NCI-H1694 (cell line): Measurements from ENCODE around the gene MYB.

Experiments used
- DNase-seq: peaks from one replicate; lab custom pipeline; 2025; lab: John Stamatoyannopoulos, UW

The MYB gene

DNA sequence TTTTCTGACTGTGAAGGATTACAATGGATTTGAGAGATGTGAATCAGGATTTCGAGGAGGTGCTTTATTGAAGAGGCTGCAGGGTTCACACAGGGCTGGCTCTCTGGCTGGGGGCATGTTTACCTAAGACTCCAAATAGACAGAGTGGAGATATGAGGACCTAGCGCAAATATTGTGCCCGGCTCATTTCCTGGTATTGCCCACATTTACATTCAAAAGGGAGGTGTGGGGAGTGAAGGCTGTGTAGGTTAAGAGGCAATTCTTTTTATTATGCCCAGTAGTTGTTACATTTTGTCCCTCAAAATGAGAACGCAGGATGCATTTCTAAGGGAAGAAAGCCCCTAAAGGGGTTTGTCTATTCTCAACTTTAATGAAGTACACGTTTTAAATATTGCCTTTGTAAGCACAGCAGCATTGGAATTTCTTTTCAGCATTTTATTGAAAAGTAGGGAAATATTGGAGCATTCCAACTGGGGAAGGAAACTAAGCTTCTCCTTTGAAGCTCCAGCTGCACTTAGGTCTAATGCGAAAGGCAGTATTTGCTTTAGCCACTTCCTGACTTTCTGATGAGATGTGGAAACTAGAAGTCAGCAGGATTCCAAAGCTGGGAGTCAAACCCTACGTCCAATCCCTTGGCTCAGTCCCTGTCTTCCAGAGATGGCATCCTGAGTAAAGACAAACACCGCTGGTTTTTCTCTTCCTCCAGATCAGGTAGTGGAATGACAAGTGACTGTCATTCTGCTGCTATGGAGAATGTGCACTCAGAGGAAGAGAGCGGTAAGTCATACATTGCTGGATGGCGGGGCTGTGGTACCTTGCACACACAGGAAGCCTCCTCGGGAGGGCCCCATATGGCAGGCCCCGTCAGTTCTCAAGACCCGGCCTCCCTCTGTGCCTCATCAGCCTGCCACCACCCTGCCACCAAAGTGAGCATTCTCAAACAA, 70.7 kb downstream of the MYB start:
- no peak for DNase-seq

GRCh38 chr6:135254471-135254870, 73.4 kb downstream of the MYB start:
- DNase-seq: no peak

GRCh38 chr6:135256866-135257265, 75.8 kb downstream of the MYB start:
- no peak for DNase-seq

DNA sequence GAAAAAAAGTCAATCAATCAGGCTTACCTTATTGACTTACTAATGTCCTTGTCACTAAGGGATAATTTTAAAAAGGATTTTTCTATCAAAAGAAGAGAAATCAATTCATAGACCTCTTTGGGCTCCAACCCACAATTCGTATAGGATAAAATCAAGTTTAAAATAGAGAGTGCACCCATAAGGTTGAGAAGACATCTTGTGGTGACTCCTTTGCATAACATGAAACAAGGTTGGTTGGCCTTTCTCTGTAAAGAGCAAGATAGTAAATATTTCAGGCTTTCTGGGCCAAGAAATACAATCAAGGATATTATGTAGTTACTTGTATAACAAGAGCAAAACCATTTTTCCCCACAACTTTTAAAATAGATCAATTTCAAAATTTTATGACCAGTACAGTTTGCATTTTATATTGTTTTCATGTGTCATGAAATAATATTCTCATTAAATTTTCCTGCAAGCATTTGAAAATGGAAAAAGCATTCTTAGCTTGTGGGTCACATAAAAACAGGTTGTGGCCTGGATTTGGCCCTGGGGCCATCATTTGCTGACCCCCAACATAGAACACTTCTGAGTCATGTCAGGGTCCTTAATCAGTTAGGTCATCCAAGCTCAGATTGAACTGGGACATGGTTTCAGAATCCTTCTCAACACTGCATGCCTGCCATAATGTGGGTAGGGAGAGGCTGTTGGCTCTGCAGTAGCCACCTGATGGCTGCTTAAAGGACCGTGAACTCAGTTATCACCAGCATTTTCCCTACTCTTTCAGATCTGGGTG, 76.7 kb downstream of the MYB start:
- no peak for DNase-seq

DNA sequence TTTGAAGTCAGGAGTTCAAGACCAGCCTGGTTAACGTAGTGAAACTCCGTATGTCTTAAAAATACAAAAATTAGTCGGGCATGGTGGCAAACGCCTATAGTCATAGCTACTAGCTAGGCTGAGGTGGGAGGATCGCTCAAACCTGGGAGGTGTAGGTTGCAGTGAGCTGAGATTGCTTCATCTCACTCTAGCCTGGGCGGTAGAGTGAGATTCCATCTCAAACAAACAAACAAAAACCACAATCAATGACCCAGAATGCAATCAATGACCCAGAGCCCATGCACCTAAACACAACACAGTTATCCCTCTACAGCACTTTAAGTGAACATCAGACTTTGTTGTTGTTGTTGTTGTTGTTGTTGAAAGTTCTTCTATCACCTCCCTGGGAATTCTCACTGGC, 77.9 kb downstream of the MYB start:
- no peak for DNase-seq

DNA sequence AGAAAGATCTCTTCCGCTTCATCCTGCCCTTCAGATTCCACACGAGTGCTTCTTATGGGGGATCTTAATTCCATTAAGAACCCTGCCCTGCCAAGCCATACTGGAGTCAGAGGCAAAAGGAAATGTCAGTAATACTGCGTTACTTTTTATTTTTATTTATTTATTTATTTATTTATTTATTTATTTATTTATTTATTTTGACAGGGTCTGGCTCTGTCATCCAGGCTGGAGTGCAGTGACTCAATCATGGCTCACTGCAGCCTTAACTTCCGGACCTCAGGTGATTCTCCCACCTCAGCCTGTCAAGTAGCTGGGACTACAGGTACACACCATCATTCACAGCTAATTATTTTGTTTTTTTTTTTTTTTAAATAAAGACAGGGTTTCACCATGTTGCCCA, 79.5 kb downstream of the MYB start:
- DNase-seq: no peak

- no peak for DNase-seq
Observed at GRCh38 chr6:135261872-135262725, 81.0 kb downstream of the MYB start.

GRCh38 chr6:135265278-135265677, 84.2 kb downstream of the MYB start:
- DNase-seq: no peak

GRCh38 chr6:135266675-135267074, 85.6 kb downstream of the MYB start:
- no peak for DNase-seq

DNA sequence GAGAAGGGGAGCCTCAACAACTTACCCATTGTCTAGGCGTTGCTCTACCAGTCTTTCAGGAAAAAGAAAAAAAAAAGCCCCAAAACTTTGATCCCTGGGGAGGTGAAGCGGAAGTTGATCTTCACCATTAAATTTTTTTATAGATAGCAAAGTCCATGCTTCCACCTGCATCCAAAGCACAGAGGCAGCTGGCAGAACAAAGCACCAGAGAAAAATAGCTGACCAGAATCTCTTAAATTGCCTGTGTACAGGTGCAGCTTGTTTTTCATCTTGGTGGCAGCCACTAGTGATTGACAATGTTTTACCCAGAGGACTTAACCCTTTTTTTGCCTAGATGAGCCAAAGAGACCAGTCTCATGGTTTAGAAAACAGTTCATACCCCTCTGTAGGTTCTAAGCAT, 86.0 kb downstream of the MYB start:
- no peak for DNase-seq

DNA sequence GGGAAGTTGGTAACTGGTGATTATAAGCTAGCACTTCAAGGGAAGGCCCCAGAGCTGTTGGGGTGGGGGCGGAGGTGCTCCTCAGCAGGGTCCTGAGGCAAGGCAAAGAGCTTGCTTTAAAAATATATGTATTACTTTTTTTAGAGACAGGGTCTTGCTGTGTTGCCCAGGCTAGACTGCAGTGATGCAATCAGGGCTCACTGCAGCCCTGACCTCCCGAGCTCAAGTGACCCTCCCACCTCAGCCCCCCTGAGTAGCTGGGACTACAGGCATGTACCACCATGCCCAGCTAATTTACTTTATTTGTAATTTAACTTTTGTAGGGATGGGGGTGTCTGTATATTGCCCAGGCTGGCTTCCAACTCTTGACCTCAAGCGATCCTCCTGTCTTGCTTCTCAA, 87.2 kb downstream of the MYB start:
- DNase-seq: no peak

GRCh38 chr6:135268740-135269139, 87.6 kb downstream of the MYB start:
- DNase-seq: no peak
